ENCODE data around the gene FABP3. TPM values are rescaled to one million over a fixed set of nuclear protein-coding genes. Genes with fewer than 3 reads are reported as not detected.

FABP3 gene
- total and polyA plus RNA-seq, 2 donors (not counting 3 experiments of a cell fraction or from before 2014, with no cell fraction given): 0.84 to 2.6 TPM

DNA sequence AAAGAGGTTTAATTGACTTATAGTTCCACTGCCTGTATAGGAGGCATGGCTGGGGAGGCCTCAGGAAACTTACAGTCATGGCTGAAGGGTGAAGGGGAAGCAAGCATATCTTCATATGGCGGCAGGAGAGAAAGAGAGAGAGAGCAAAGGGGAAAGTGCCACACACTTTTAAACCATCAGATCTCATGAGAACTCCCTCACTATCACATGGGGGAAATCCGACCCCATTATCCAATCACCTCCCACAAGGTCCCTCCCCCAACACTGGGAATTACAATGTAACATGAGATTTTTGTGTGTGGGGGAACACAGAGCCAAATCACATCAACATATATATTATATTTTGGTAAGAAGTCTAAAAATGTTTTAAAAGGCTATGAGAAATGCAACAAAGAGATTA lies 27.2 kb downstream of the FABP3 start:
- H3K9me1 ChIP-seq (replicated peaks; ENCODE audit: control insufficient read depth, extremely low read depth, insufficient read depth, low read length): no peaks in the 10 kb centered on the region
- no peaks in the 10 kb centered on the region for H3K9me3 ChIP-seq (replicated peaks; ENCODE audit: control insufficient read depth, insufficient read depth, low read length)
- intact Hi-C loops (cut with micrococcal nuclease) (no loop called here), dilution Hi-C loops (cut with MboI; ENCODE audit: extremely low pct_ligation_motif_present, low sequenced_read_pairs) (no loop called here)
- H4K20me1 ChIP-seq (replicated peaks; ENCODE audit: control insufficient read depth, extremely low read depth, insufficient read depth, low read length): no peaks in the 10 kb centered on the region
- H3K4me3 ChIP-seq (replicated peaks in 1 of 3; ENCODE audit: insufficient read depth in 1 of 3, low read depth in 1 of 3, low read length in 3 of 3): no peak overlapping the region
- no peak for TF ChIP-seq MAX (IDR thresholded peaks at IDR 0.05; ENCODE audit: insufficient read depth, insufficient read length)
- TF ChIP-seq EZH2 (IDR thresholded peaks at IDR 0.05; ENCODE audit: borderline replicate concordance, low read depth, low read length, severe bottlenecking): no peak
- no peak for TF ChIP-seq MYC (IDR thresholded peaks at IDR 0.05; ENCODE audit: low read depth, low read length)
- no peak for TF ChIP-seq POLR2A (IDR thresholded peaks at IDR 0.05; ENCODE audit: low read depth, low read length)
- TF ChIP-seq JUN (IDR thresholded peaks at IDR 0.05; ENCODE audit: borderline replicate concordance, insufficient read depth, insufficient read length, low read depth): no peak
- TF ChIP-seq, protein P1, sequence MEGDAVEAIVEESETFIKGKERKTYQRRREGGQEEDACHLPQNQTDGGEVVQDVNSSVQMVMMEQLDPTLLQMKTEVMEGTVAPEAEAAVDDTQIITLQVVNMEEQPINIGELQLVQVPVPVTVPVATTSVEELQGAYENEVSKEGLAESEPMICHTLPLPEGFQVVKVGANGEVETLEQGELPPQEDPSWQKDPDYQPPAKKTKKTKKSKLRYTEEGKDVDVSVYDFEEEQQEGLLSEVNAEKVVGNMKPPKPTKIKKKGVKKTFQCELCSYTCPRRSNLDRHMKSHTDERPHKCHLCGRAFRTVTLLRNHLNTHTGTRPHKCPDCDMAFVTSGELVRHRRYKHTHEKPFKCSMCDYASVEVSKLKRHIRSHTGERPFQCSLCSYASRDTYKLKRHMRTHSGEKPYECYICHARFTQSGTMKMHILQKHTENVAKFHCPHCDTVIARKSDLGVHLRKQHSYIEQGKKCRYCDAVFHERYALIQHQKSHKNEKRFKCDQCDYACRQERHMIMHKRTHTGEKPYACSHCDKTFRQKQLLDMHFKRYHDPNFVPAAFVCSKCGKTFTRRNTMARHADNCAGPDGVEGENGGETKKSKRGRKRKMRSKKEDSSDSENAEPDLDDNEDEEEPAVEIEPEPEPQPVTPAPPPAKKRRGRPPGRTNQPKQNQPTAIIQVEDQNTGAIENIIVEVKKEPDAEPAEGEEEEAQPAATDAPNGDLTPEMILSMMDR (IDR thresholded peaks at IDR 0.05; ENCODE audit: extremely low read depth in 1 of 2, insufficient read depth in 1 of 2, low read depth in 1 of 2, low read length in 2 of 2): no peak
- no peak for TF ChIP-seq GATA2 (IDR thresholded peaks at IDR 0.05; ENCODE audit: insufficient read depth, insufficient read length, low read depth, low read length)
- TF ChIP-seq POLR2AphosphoS5 (IDR thresholded peaks at IDR 0.05; ENCODE audit: insufficient read depth, low read depth, low read length): no peak
- TF ChIP-seq FOS (IDR thresholded peaks at IDR 0.05; ENCODE audit: borderline replicate concordance, insufficient read depth, low read length): no peak
- no peak overlapping the region for H3K9ac ChIP-seq (replicated peaks; ENCODE audit: extremely low read depth, insufficient read depth, low read length)
- no TSS peak for BruUV-seq (replicated peaks)
- no peak overlapping the region for H3K27ac ChIP-seq (ENCODE audit: insufficient read depth, low read depth, low read length)
- no peaks in the 10 kb centered on the region for H3K4me1 ChIP-seq (ENCODE audit: control insufficient read depth, extremely low read depth, insufficient read depth, low read length)
- CTCF ChIA-PET: interaction anchor here (1.2 kb wide), 1 partner anchor 9 kb away, joined by 3 read pairs; no protein-coding TSS in a partner anchor
- H3K27me3 ChIP-seq (ENCODE audit: control insufficient read depth in 2 of 2, insufficient read depth in 2 of 2, low read length in 2 of 2): no peaks in the 10 kb centered on the region
- FAIRE-seq (no peak), DNase-seq (ENCODE audit: low read depth, low spot score) (no peak)
- H2AFZ ChIP-seq (ENCODE audit: low read depth, low read length): no peak overlapping the region
- no peaks in the 10 kb centered on the region for H3K79me2 ChIP-seq (ENCODE audit: control insufficient read depth, insufficient read depth, low read length)
- H3K4me2 ChIP-seq (ENCODE audit: insufficient read depth, low read length): no peak overlapping the region
- H3K36me3 ChIP-seq (ENCODE audit: control insufficient read depth in 2 of 2, extremely low read depth in 1 of 2, insufficient read depth in 2 of 2, low read length in 2 of 2): peaks cover 3 to 4% of the 10 kb centered on the region in 2 experiments
- POLR2A ChIA-PET: no interaction called here
